Measurements from ENCODE around the gene RFTN2.
"Not testable (repeated sequence)": the region's sequence is repeated elsewhere in the genome, so short reads cannot be mapped to it uniquely, and the experiment has no call there.

RFTN2 gene

GRCh38 chr2:197675246-197675645, at the start of gene RFTN2:
Gene RFTN2, minus strand, starts transcription at chr2:197675587. Its CDS starts 129 bp downstream, at chr2:197675458.
- FAIRE-seq = no peak

- peak; percentile 66 for FAIRE-seq
Measured at GRCh38 chr2:197717863-197718262, 42.5 kb upstream of the RFTN2 start.

- no peak for FAIRE-seq
Measured at GRCh38 chr2:197713271-197713670, 37.9 kb upstream of the RFTN2 start.

GRCh38 chr2:197711578-197711977, 36.2 kb upstream of the RFTN2 start:
- FAIRE-seq = no peak

GRCh38 chr2:197710424-197711042, 35.1 kb upstream of the RFTN2 start:
- FAIRE-seq = peak; percentile 88

- not testable (repeated sequence) for FAIRE-seq
Measured at GRCh38 chr2:197709140-197709539, 33.8 kb upstream of the RFTN2 start.

GRCh38 chr2:197708331-197708730, 32.9 kb upstream of the RFTN2 start:
- no peak for FAIRE-seq

GRCh38 chr2:197707316-197708213, 32.2 kb upstream of the RFTN2 start:
- FAIRE-seq = peak; percentile 95

GRCh38 chr2:197706839-197707207, 31.4 kb upstream of the RFTN2 start:
- FAIRE-seq = no peak

- FAIRE-seq = no peak
Measured at GRCh38 chr2:197705912-197706838, 30.8 kb upstream of the RFTN2 start.

- FAIRE-seq = no peak
Measured at GRCh38 chr2:197705121-197705911, 29.9 kb upstream of the RFTN2 start, which contains the start of gene MARS2. Gene MARS2, plus strand, starts transcription at chr2:197705369. Its CDS starts 37 bp downstream, at chr2:197705406.

GRCh38 chr2:197704434-197705120, 29.2 kb upstream of the RFTN2 start:
- no peak for FAIRE-seq

- no peak for FAIRE-seq
Measured at GRCh38 chr2:197700960-197701359, 25.6 kb upstream of the RFTN2 start.

GRCh38 chr2:197699724-197700123, 24.3 kb upstream of the RFTN2 start:
- not testable (repeated sequence) for FAIRE-seq

GRCh38 chr2:197696571-197696970, 21.2 kb upstream of the RFTN2 start:
- FAIRE-seq = not testable (repeated sequence)

GRCh38 chr2:197695971-197696370, 20.6 kb upstream of the RFTN2 start:
- not testable (repeated sequence) for FAIRE-seq

- not testable (repeated sequence) for FAIRE-seq
Measured at GRCh38 chr2:197695206-197695605, 19.8 kb upstream of the RFTN2 start.

- no peak for FAIRE-seq
Measured at GRCh38 chr2:197677483-197677882, 2.1 kb upstream of the RFTN2 start.

- FAIRE-seq = no peak
Measured at GRCh38 chr2:197677056-197677455, 1.7 kb upstream of the RFTN2 start.

- FAIRE-seq = no peak
Measured at GRCh38 chr2:197675711-197676188, 363 bp upstream of the RFTN2 start.

- no peak for FAIRE-seq
Measured at GRCh38 chr2:197674591-197674990, 796 bp downstream of the RFTN2 start.

Data from G401.6 (cell line).